AG10803 (cell line): ENCODE measurements around the gene IGFBP4.
"Not testable (repeated sequence)": the region's sequence is repeated elsewhere in the genome, so short reads cannot be mapped to it uniquely, and the experiment has no call there.

Experiments
- DNase-seq: peaks from one replicate; pipeline ENCODE4 v3.0.0; 2010; ENCODE audit warnings: low read depth
- H3K4me3 ChIP-seq: 2 replicates; pipeline ENCODE4 v1.5.1; 2011; ENCODE audit warnings: mild to moderate bottlenecking, low read length, control low read depth
- CTCF ChIP-seq: conservative IDR thresholded peaks from 2 replicates; pipeline ENCODE4 v1.5.1; 2011; ENCODE audit warnings: mild to moderate bottlenecking, low read length, control low read depth, inconsistent platforms

IGFBP4 gene

GRCh38 chr17:40443196-40443987 lies at the start of gene IGFBP4:
IGFBP4 (plus strand) TSS chr17:40443450; CDS start chr17:40443736, 286 bp downstream.
- H3K4me3 ChIP-seq = peak within 1 kb of the TSS; percentile 99
- peak; percentile 48 for TF ChIP-seq CTCF
- peak; percentile 77 for DNase-seq

GRCh38 chr17:40399185-40399584 lies 44.1 kb upstream of the IGFBP4 start:
- TF ChIP-seq CTCF = peak; percentile 69
- DNase-seq = peak; percentile 70
- no peak overlapping the region for H3K4me3 ChIP-seq

- peak overlapping the region; percentile 8; the same call in 1 of the 2 replicates for H3K4me3 ChIP-seq
- peak; percentile 13 for TF ChIP-seq CTCF
- no peak for DNase-seq
Measured at GRCh38 chr17:40402668-40403067, 40.6 kb upstream of the IGFBP4 start.

- H3K4me3 ChIP-seq = no peak overlapping the region
- TF ChIP-seq CTCF = no peak
- no peak for DNase-seq
Measured at GRCh38 chr17:40404003-40404402, 39.2 kb upstream of the IGFBP4 start.

- no peak for DNase-seq
- TF ChIP-seq CTCF = no peak
- H3K4me3 ChIP-seq = no peak overlapping the region
Measured at GRCh38 chr17:40407460-40407859, 35.8 kb upstream of the IGFBP4 start.

- H3K4me3 ChIP-seq = not testable (repeated sequence)
- DNase-seq = peak; percentile 30
Measured at GRCh38 chr17:40409540-40409939, 33.7 kb upstream of the IGFBP4 start.

- no peak for TF ChIP-seq CTCF
- no peak for DNase-seq
- no peak overlapping the region for H3K4me3 ChIP-seq
Measured at GRCh38 chr17:40410082-40410481, 33.2 kb upstream of the IGFBP4 start.
